IMR-90 (cell line): Measurements from ENCODE around the gene MPC1. TPM values are rescaled to one million over a fixed set of nuclear protein-coding genes. Genes with fewer than 3 reads are reported as not detected.

ENCODE experiments used
- ATAC-seq: fragments of 200-7000 bp; cut with Tn5 transposase; 2 replicates; pipeline ENCODE4 v1.9.1; 2020; ENCODE audit warnings: low read depth, mild to moderate bottlenecking, moderate library complexity
- BruUV-seq: library from RNA; stranded (reverse); fragments of 400-500 nt; replicated peaks from 2 replicates; lab custom pipeline; 2021; lab: Mats Ljungman, UMichigan
- CTCF ChIA-PET: fragments of 300-600 bp; formaldehyde crosslinking; extraction: SDS; loops from one replicate; lab custom pipeline; 2021; ENCODE audit warnings: antibody characterized with exemption; lab: Yijun Ruan, JAX
- POLR2A ChIA-PET: fragments of 300-600 bp; sonication (Branson Sonifier 250); formaldehyde crosslinking; loops from one replicate; lab custom pipeline; 2022; ENCODE audit warnings: antibody characterized with exemption; ENCODE audit not compliant: unreplicated experiment; lab: Charles Lee
- DNase-seq: peaks from one replicate; pipeline ENCODE4 v3.0.0; 2013
- H2AFZ ChIP-seq: replicated peaks from 2 replicates; pipeline ENCODE3; 2013; ENCODE audit warnings: low read length, mild to moderate bottlenecking; ENCODE audit not compliant: poor library complexity
- H2AK5ac ChIP-seq: 2 replicates; pipeline ENCODE4 v1.6.1; 2013; ENCODE audit warnings: low read depth, low read length, inconsistent platforms
- H2AK9ac ChIP-seq: replicated peaks from 2 replicates; pipeline ENCODE3; 2013; ENCODE audit warnings: mild to moderate bottlenecking, low read depth, low read length, moderate library complexity; ENCODE audit not compliant: poor library complexity
- H2BK120ac ChIP-seq: 2 replicates; pipeline ENCODE4 v1.6.1; 2013; ENCODE audit warnings: low read depth, low read length, inconsistent platforms
- H2BK15ac ChIP-seq: 3 replicates; pipeline ENCODE4 v1.6.1; 2013; ENCODE audit warnings: low read depth, low read length, inconsistent platforms
- H2BK20ac ChIP-seq: 2 replicates; pipeline ENCODE4 v1.6.1; 2013; ENCODE audit warnings: low read depth, mild to moderate bottlenecking, inconsistent platforms, low read length, moderate library complexity
- H2BK5ac ChIP-seq: 2 replicates; pipeline ENCODE4 v1.6.1; 2013; ENCODE audit warnings: mild to moderate bottlenecking, low read depth, low read length, inconsistent platforms; ENCODE audit not compliant: poor library complexity, severe bottlenecking
- H3K14ac ChIP-seq: replicated peaks from 2 replicates; pipeline ENCODE4 v1.6.1; 2013; ENCODE audit warnings: low read depth, low read length, inconsistent platforms
- H3K18ac ChIP-seq: 2 replicates; pipeline ENCODE4 v1.6.1; 2013; ENCODE audit warnings: low read depth, low read length, control low read depth
- H3K23ac ChIP-seq: 2 replicates; pipeline ENCODE4 v1.6.1; 2013; ENCODE audit warnings: low read depth, low read length, inconsistent platforms
- H3K27ac ChIP-seq: 2 replicates; pipeline ENCODE4 v1.5.1; 2013; ENCODE audit warnings: mild to moderate bottlenecking, control low read depth, low read length; ENCODE audit not compliant: insufficient read depth
- H3K27me3 ChIP-seq: 2 replicates; pipeline ENCODE4 v1.6.1; 2013; ENCODE audit warnings: low read length; ENCODE audit not compliant: control insufficient read depth, insufficient read depth
- H3K36me3 ChIP-seq: 2 replicates; pipeline ENCODE4 v1.6.1; 2013; ENCODE audit warnings: low read length, mixed read lengths; ENCODE audit not compliant: control insufficient read depth, insufficient read depth
- H3K4ac ChIP-seq: 2 replicates; pipeline ENCODE4 v1.6.1; 2013; ENCODE audit warnings: low read depth, low read length, inconsistent platforms
- H3K4me1 ChIP-seq: 2 replicates; pipeline ENCODE4 v1.6.1; 2013; ENCODE audit warnings: low read length, mixed read lengths; ENCODE audit not compliant: control insufficient read depth, insufficient read depth
- H3K4me2 ChIP-seq: 2 replicates; pipeline ENCODE4 v1.6.1; 2013; ENCODE audit warnings: low read depth, mild to moderate bottlenecking, control low read depth, low read length, moderate library complexity
- H3K4me3 ChIP-seq: 2 replicates; pipeline ENCODE4 v1.5.1; 2013; ENCODE audit warnings: low read depth, mild to moderate bottlenecking, control low read depth, low read length, moderate library complexity; ENCODE audit not compliant: insufficient read depth
- H3K56ac ChIP-seq: 2 replicates; pipeline ENCODE4 v1.6.1; 2013; ENCODE audit warnings: low read length, inconsistent platforms; ENCODE audit not compliant: insufficient read depth; ENCODE audit errors: extremely low read depth
- H3K79me1 ChIP-seq, 2 experiments: 2 replicates each; pipeline ENCODE4 v1.6.1; 2013; ENCODE audit warnings: low read length in 2 of 2, inconsistent platforms in 1 of 2, low read depth in 1 of 2
- H3K9ac ChIP-seq: 2 replicates; pipeline ENCODE4 v1.6.1; 2013; ENCODE audit warnings: low read depth, low read length, control low read depth
- H3K9me1 ChIP-seq: 2 replicates; pipeline ENCODE4 v1.6.1; 2013; ENCODE audit warnings: low read length, inconsistent platforms; ENCODE audit not compliant: insufficient read depth
- H3K9me3 ChIP-seq: 2 replicates; pipeline ENCODE4 v1.6.1; 2013; ENCODE audit warnings: low read length; ENCODE audit not compliant: control insufficient read depth, insufficient read depth
- H4K20me1 ChIP-seq: 2 replicates; pipeline ENCODE4 v1.6.1; 2013; ENCODE audit warnings: low read length, inconsistent platforms; ENCODE audit not compliant: insufficient read depth
- H4K5ac ChIP-seq: 2 replicates; pipeline ENCODE4 v1.6.1; 2013; ENCODE audit warnings: mild to moderate bottlenecking, low read depth, low read length, control low read depth
- H4K8ac ChIP-seq, 2 experiments: 2 replicates each; pipeline ENCODE4 v1.6.1; 2013; ENCODE audit warnings: low read depth in 2 of 2, low read length in 2 of 2, control low read depth in 1 of 2, inconsistent platforms in 1 of 2
- H4K91ac ChIP-seq: 2 replicates; pipeline ENCODE4 v1.6.1; 2013; ENCODE audit warnings: low read depth, low read length, inconsistent platforms; ENCODE audit not compliant: insufficient read depth
- BHLHE40 ChIP-seq: fragments of 150-350 bp; IDR thresholded peaks from 2 replicates; pipeline ENCODE4 v1.6.1; 2016; ENCODE audit warnings: mild to moderate bottlenecking, low read depth, low read length
- CEBPB ChIP-seq: IDR thresholded peaks from 2 replicates; pipeline ENCODE4 v1.6.1; 2012; ENCODE audit warnings: low read depth, low read length, improper control_type of control experiment
- FOS ChIP-seq: fragments of 150-350 bp; IDR thresholded peaks from 2 replicates; pipeline ENCODE4 v1.6.1; 2016; ENCODE audit warnings: low read depth, low read length
- MXI1 ChIP-seq: IDR thresholded peaks from 2 replicates; pipeline ENCODE4 v1.6.1; 2012; ENCODE audit warnings: low read depth, mild to moderate bottlenecking, low read length, moderate library complexity, borderline replicate concordance
- POLR2A ChIP-seq: IDR thresholded peaks from 2 replicates; pipeline ENCODE4 v1.6.1; 2012; ENCODE audit warnings: mild to moderate bottlenecking, low read depth, low read length
- RFX5 ChIP-seq: IDR thresholded peaks from 2 replicates; pipeline ENCODE4 v1.8.0; 2012; ENCODE audit warnings: low read depth, mild to moderate bottlenecking, low read length, moderate library complexity
- SMC3 ChIP-seq: fragments of 150-350 bp; IDR thresholded peaks from 2 replicates; pipeline ENCODE4 v1.6.1; 2016; ENCODE audit warnings: low read depth, mild to moderate bottlenecking, antibody characterized with exemption, low read length, moderate library complexity
- WGBS, 2 experiments: methylation state at CpG; one replicate each; pipeline versions ENCODE4 v1.1.5 to v1.1.7; 2013; ENCODE audit warnings: missing lambda C conversion rate in 2 of 2; ENCODE audit not compliant: insufficient read length in 1 of 2; ENCODE audit errors: extremely low coverage in 2 of 2; 5-methylcytosine and 5-hydroxymethylcytosine counted together
- dilution Hi-C: fragments of 300-500 bp; cut with HindIII; formaldehyde crosslinking; loops from one replicate; pipeline ENCODE4 v1.14.3; 2018; ENCODE audit warnings: low sequenced_read_pairs; ENCODE audit not compliant: unreplicated experiment
- in situ Hi-C: fragments of 300-500 bp; cut with MboI; formaldehyde crosslinking; loops from 3 replicates; pipeline ENCODE4 v1.14.3; 2019; ENCODE audit warnings: low sequenced_read_pairs, inconsistent platforms, mixed read lengths
- intact Hi-C: fragments of 100-400 bp; cut with micrococcal nuclease; formaldehyde crosslinking; loops from 2 replicates; pipeline ENCODE4 v1.10.0; 2022
- polyA plus RNA-seq, 3 experiments: library from polyadenylated mRNA; depleted of rRNA; stranded (reverse); fragments of >200 nt; gene quantifications; 2 replicates each; pipeline ENCODE4 v1.2.3, GENCODE V29; 2012; ENCODE audit warnings: low replicate concordance in 1 of 3
- total RNA-seq: library from RNA; depleted of rRNA; stranded (reverse); fragments of >200 nt; gene quantifications from 2 replicates; pipeline ENCODE4 v1.2.3, GENCODE V29; 2012
- TF ChIP-seq, protein P1 (sequence below): fragments of 150-350 bp; IDR thresholded peaks from 2 replicates; pipeline ENCODE4 v1.6.1; 2017; ENCODE audit warnings: mild to moderate bottlenecking, antibody characterized with exemption, low read length, low read depth
- TF ChIP-seq, protein P2 (sequence below): fragments of 150-350 bp; IDR thresholded peaks from 2 replicates; pipeline ENCODE4 v1.6.1; 2016; ENCODE audit warnings: low read depth, mild to moderate bottlenecking, low read length, moderate library complexity, borderline replicate concordance

MPC1 gene
- total and polyA plus RNA-seq, 2 of the 4 experiments (the other 2 are of a cell fraction) = 10.9 to 12.0 TPM

- TF ChIP-seq, protein P1, sequence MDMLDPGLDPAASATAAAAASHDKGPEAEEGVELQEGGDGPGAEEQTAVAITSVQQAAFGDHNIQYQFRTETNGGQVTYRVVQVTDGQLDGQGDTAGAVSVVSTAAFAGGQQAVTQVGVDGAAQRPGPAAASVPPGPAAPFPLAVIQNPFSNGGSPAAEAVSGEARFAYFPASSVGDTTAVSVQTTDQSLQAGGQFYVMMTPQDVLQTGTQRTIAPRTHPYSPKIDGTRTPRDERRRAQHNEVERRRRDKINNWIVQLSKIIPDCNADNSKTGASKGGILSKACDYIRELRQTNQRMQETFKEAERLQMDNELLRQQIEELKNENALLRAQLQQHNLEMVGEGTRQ = no peak
- TF ChIP-seq SMC3 (no peak), BHLHE40 (no peak), RFX5 (no peak), MXI1 (no peak), POLR2A (no peak), FOS (no peak), CEBPB (no peak)
- TF ChIP-seq, protein P2, sequence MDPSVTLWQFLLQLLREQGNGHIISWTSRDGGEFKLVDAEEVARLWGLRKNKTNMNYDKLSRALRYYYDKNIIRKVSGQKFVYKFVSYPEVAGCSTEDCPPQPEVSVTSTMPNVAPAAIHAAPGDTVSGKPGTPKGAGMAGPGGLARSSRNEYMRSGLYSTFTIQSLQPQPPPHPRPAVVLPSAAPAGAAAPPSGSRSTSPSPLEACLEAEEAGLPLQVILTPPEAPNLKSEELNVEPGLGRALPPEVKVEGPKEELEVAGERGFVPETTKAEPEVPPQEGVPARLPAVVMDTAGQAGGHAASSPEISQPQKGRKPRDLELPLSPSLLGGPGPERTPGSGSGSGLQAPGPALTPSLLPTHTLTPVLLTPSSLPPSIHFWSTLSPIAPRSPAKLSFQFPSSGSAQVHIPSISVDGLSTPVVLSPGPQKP = no peak
- Histone ChIP-seq H4K5ac (no peak overlapping the region), H3K9me3 (no peaks in the 10 kb centered on the region), H4K91ac (no peak overlapping the region), H3K4ac (no peak overlapping the region), H3K4me2 (no peak overlapping the region), H3K23ac (no peak overlapping the region), H3K4me1 (no peaks in the 10 kb centered on the region), H2BK120ac (no peak overlapping the region), H2BK20ac (no peak overlapping the region), H4K8ac (no peak overlapping the region), H4K20me1 (peaks cover 3% of the 10 kb centered on the region; the same call in 1 of the 2 replicates), H3K27ac (no peak overlapping the region), H2AFZ (no peak overlapping the region), H3K9me1 (peaks cover 20% of the 10 kb centered on the region), H3K14ac (no peak overlapping the region), H3K56ac (no peak overlapping the region), H3K27me3 (no peaks in the 10 kb centered on the region), H2AK5ac (no peak overlapping the region), H3K4me3 (no peak overlapping the region), H3K36me3 (peaks cover 71% of the 10 kb centered on the region), H2BK15ac (no peak overlapping the region), H3K79me1 (0 out of 4 replicates have a peak, but pooled peaks cover 0 to 8% of the 10 kb centered on the region in 2 experiments), H2AK9ac (no peak overlapping the region), H3K18ac (no peak overlapping the region), H3K9ac (no peak overlapping the region), H2BK5ac (no peak overlapping the region)
- CTCF ChIA-PET = no interaction called here
- intact Hi-C loops = no loop called here
- no peak for DNase-seq
- no TSS peak for BruUV-seq
- dilution Hi-C loops = no loop called here
- ATAC-seq = no peak
- in situ Hi-C loops = no loop called here
- 96% methylated on average over 9 of the region's 15 CpGs; no CpG with 5 or more reads in 1 of the 2 experiments for WGBS, 2 experiments
- POLR2A ChIA-PET = no interaction called here
Observed at GRCh38 chr6:166419717-166420116, 37.0 kb upstream of the MPC1 start.
